ENCODE results near the gene SLCO4A1.
A peak's percentile ranks its signal among the peaks of the same experiment; 100 is the strongest.

The SLCO4A1 gene

DNA sequence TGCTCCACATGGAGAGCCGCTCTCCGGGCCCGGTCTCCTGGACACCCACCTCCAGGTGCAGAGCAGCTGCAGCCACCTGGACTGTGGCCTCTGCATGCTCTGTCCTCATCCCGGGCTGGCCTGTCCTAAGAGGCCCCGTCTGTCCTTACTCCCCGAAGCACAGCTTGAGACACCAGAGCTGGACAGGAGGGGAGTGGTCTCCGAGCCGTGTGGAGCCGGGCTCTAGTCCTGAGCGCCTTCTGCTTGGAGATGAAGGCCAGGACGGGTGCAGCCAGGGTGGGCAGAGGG, 59.7 kb downstream of the SLCO4A1 start:
- DNase-seq (ENCODE audit: low read depth): no peak
- H3K4me3 ChIP-seq (ENCODE audit: low read length): no peak overlapping the region
- TF ChIP-seq, protein P1, sequence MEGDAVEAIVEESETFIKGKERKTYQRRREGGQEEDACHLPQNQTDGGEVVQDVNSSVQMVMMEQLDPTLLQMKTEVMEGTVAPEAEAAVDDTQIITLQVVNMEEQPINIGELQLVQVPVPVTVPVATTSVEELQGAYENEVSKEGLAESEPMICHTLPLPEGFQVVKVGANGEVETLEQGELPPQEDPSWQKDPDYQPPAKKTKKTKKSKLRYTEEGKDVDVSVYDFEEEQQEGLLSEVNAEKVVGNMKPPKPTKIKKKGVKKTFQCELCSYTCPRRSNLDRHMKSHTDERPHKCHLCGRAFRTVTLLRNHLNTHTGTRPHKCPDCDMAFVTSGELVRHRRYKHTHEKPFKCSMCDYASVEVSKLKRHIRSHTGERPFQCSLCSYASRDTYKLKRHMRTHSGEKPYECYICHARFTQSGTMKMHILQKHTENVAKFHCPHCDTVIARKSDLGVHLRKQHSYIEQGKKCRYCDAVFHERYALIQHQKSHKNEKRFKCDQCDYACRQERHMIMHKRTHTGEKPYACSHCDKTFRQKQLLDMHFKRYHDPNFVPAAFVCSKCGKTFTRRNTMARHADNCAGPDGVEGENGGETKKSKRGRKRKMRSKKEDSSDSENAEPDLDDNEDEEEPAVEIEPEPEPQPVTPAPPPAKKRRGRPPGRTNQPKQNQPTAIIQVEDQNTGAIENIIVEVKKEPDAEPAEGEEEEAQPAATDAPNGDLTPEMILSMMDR (IDR thresholded peaks at IDR 0.05; ENCODE audit: insufficient read depth, low read depth, low read length, missing control alignments): no peak

DNA sequence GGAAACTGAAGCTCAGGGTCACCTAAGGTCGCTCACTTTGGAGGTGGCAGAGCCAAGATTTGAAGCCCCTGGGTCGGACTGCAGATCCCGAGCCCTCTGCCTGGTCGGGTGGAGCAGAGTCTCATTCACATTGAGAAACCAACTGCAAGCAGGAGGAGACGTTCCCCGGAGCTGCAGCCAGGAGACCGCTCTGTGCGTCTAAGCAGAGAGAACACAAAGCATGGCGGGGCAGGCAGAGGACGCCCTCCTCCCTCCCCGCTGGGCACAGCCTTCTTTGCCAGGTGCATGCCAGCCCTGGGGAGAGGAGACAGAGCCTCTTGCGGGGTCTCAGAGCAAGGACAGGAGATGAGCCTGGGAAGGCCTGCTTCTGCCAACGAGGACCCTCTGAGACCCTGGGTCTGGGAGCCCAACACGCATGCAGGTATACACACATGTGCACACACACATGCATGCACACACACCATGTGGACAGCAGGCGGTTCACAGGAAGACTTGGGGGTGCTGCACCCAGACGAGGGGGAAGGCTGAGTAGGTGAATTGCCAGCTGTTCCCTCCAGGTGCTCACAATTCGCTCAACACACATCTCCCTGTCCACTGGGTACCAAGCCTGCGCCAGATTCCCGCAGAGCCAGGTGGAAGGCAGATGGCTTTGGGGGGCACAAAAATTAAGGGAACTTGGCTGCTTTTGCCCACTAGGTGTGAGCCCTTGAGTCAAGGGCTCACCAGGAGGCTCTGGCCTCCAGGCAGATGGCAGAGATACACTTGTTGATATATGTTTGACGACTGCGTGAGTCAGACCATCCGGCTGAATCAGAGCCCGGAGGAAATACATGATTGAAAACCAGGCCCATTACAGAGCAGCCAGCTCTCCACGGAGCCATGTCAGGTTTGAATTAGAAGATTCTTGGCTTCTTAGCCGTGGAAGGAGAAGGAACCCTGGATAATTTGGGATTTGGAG, 60.9 kb downstream of the SLCO4A1 start:
- TF ChIP-seq, protein P1 (IDR thresholded peaks at IDR 0.05; ENCODE audit: insufficient read depth, low read depth, low read length, missing control alignments): peak; percentile 46
- no peak overlapping the region for H3K4me3 ChIP-seq (ENCODE audit: low read length)
- DNase-seq (ENCODE audit: low read depth): peak; percentile 95

DNA sequence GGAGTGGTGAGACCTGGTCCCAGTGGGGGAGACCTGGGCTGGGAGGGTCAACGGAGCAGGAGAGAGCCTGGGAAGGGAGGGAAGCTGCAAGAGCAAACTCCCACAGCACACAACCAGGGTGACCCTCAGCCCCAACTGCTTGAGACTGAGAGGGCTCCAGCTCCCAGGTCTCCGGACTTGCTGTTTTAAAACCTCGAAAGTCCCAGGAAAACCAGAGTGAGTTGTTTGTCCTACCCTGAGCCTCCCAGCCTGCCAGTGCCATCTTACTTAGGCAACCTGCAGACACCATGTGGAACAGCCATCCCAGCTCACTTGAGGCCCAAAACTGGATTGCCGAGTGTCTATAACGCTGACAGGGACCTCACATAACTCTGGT, 61.5 kb downstream of the SLCO4A1 start:
- no peak overlapping the region for H3K4me3 ChIP-seq (ENCODE audit: low read length)
- DNase-seq (ENCODE audit: low read depth): peak; percentile 18
- TF ChIP-seq, protein P1 (IDR thresholded peaks at IDR 0.05; ENCODE audit: insufficient read depth, low read depth, low read length, missing control alignments): no peak

DNA sequence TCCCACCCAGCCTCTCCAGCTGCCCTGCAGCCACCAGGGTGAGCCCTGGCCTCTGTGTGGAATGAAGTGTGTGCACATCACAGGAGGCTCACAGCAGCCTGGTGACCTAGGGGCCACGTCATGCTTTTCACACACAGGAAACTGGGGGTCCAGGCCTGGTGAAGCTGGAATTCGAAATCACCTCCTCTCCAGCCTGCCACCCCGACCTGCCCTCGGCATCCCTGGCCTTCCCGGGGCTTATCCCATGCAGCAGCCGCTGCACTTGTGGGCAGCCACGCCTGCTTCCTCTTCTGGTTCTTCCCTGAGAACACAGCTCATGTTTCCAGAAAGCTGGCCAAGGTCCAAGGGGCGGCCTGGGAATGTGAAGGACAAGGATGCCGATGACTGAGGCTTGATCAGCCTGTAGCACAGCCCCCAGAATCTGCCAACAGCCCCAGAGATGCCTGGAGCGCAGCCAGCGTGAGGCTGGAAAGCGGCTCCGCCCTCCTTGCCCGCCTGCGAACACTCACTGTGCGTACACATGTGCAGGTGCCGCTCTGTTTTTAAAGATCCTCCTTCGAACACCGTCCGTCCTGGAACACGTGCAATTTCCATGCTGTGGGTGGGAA, 62.1 kb downstream of the SLCO4A1 start:
- peak; percentile 98 for DNase-seq (ENCODE audit: low read depth)
- no peak overlapping the region for H3K4me3 ChIP-seq (ENCODE audit: low read length)
- TF ChIP-seq, protein P1 (IDR thresholded peaks at IDR 0.05; ENCODE audit: insufficient read depth, low read depth, low read length, missing control alignments): no peak

DNA sequence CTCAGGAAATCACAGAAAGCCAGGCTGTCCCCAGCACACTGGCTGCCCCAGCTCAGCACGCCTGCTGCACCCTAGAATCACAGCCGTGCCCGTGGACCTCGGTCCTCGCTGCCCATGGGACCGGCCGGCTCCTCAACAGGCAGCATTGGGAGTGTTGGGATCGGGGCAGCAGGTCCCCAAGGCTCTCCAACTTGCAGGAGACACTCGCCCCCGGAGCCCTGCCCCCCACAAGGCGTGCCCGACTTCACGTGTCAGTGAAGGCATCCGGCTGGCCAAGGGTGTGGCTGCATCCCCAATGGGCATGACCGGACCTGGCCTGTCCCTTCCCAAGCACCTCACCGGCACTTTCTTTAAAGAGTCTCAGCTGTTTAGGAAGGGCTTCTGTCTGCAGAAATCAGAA, 63.3 kb downstream of the SLCO4A1 start:
- TF ChIP-seq, protein P1 (IDR thresholded peaks at IDR 0.05; ENCODE audit: insufficient read depth, low read depth, low read length, missing control alignments): no peak
- peak; percentile 21 for DNase-seq (ENCODE audit: low read depth)
- H3K4me3 ChIP-seq (ENCODE audit: low read length): no peak overlapping the region

DNA sequence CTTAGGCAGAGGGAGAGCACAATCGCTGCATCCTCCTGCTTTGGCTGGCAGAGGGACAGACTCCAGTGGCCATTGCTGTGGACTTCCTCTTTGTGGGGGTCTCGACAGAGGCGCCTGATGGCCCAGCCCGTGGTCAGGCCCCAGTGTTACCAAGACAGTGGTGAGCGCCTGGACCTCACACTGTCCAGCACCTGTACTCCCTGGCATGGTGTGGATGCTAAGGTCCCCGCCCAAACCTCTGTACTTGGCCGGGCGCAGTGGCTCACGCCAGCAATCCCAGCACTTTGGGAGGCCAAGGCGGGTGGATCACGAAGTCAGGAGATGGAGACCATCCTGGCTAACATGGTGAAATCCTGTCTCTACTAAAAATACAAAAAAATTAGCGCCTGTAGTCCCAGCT, 64.0 kb downstream of the SLCO4A1 start:
- TF ChIP-seq, protein P1 (IDR thresholded peaks at IDR 0.05; ENCODE audit: insufficient read depth, low read depth, low read length, missing control alignments): no peak
- no peak for DNase-seq (ENCODE audit: low read depth)

More for the DNA sequence above, 64.0 kb downstream of the SLCO4A1 start:
- H3K4me3 ChIP-seq (ENCODE audit: low read length): no peak overlapping the region

Data from epithelial cell of esophagus (primary cell).